K562 (cell line): ENCODE measurements around the gene MRTFB.

ENCODE experiments used
- BRD4 ChIP-seq: fragments of 200-600 bp; sonication (generic); IDR thresholded peaks from 2 replicates; pipeline ENCODE4 v1.6.1; 2017; ENCODE audit warnings: inconsistent platforms
- CHD1 ChIP-seq: fragments of 200-600 bp; sonication (generic); IDR thresholded peaks from one replicate; pipeline ENCODE4 v1.6.1; 2012; ENCODE audit warnings: mild to moderate bottlenecking, moderate library complexity, low read length, inconsistent platforms
- E2F6 ChIP-seq, 2 experiments: IDR thresholded peaks; 2 replicates each; pipeline ENCODE4 v1.6.1; 2011; ENCODE audit warnings: borderline replicate concordance in 1 of 2, control low read depth in 1 of 2, low read depth in 1 of 2, low read length in 1 of 2, mild to moderate bottlenecking in 1 of 2, mixed read lengths in 1 of 2, moderate library complexity in 1 of 2; ENCODE audit not compliant: insufficient read depth in 1 of 2, insufficient read length in 1 of 2, poor library complexity in 1 of 2, severe bottlenecking in 1 of 2; ENCODE audit errors: extremely low read depth in 1 of 2
- FOXJ3 ChIP-seq: sonication (generic); formaldehyde crosslinking; IDR thresholded peaks from 2 replicates; pipeline ENCODE4 v1.4.0; 2020; ENCODE audit warnings: mild to moderate bottlenecking, missing genetic modification reagents
- KLF10 ChIP-seq: fragments of 250-450 bp; sonication (Bioruptor Pico); IDR thresholded peaks from 2 replicates; pipeline ENCODE4 v1.6.1; 2021; ENCODE audit warnings: matching md5 sums
- MAFF ChIP-seq: IDR thresholded peaks from 2 replicates; pipeline ENCODE4 v1.6.1; 2012; ENCODE audit warnings: low read length, improper control_type of control experiment
- MAX ChIP-seq: sonication (generic); formaldehyde crosslinking; IDR thresholded peaks from 2 replicates; pipeline ENCODE4 v1.9.0; 2022; ENCODE audit warnings: mild to moderate bottlenecking, missing genetic modification reagents
- NFIC ChIP-seq: fragments of 450-650 bp; IDR thresholded peaks from 2 replicates; pipeline ENCODE4 v1.6.1; 2017; ENCODE audit warnings: mild to moderate bottlenecking, inconsistent platforms
- NRF1 ChIP-seq, 2 experiments: fragments of 450-650 bp; IDR thresholded peaks in 1 of 2; conservative IDR thresholded peaks in 1 of 2; 2 replicates each; pipeline ENCODE4 v1.6.1; 2014; ENCODE audit warnings: mild to moderate bottlenecking in 2 of 2
- TEAD4 ChIP-seq, 2 experiments: sonication (generic) in 1 of 2; formaldehyde crosslinking in 1 of 2; IDR thresholded peaks; 2 replicates each; pipeline versions ENCODE4 v1.6.1 to v1.8.0; 2012 to 2022; ENCODE audit warnings: borderline replicate concordance in 1 of 2, inconsistent platforms in 1 of 2, low read length in 1 of 2, mild to moderate bottlenecking in 1 of 2, missing genetic modification reagents in 1 of 2
- ZC3H4 ChIP-seq: sonication (generic); formaldehyde crosslinking; IDR thresholded peaks from 2 replicates; pipeline ENCODE4 v1.9.0; 2021; ENCODE audit warnings: missing genetic modification reagents, borderline replicate concordance
- ZNF23 ChIP-seq: fragments of 250-450 bp; sonication (Bioruptor Pico); IDR thresholded peaks from 2 replicates; pipeline ENCODE4 v1.4.0; 2020; ENCODE audit warnings: mild to moderate bottlenecking

GRCh38 chr16:14186795-14187221 is 115.7 kb downstream of the MRTFB start:
- TF ChIP-seq ZC3H4 (CRISPR knock-in tag), result no peak
- TF ChIP-seq NRF1 (conservative IDR thresholded peaks at IDR 0.05 in 1 of 2, IDR thresholded peaks at IDR 0.05 in 1 of 2), result no peak
- TF ChIP-seq E2F6 (IDR thresholded peaks at IDR 0.05; ENCODE audit: borderline replicate concordance in 1 of 2, extremely low read depth in 1 of 2, insufficient read depth in 1 of 2, insufficient read length in 1 of 2, low read depth in 1 of 2, low read length in 1 of 2, poor library complexity in 1 of 2, severe bottlenecking in 1 of 2), result no peak
- no peak for TF ChIP-seq TEAD4 (IDR thresholded peaks at IDR 0.05; ENCODE audit: low read length)
- TF ChIP-seq TEAD4 (CRISPR knock-in tag; IDR thresholded peaks at IDR 0.05; ENCODE audit: borderline replicate concordance), result no peak
- no peak for TF ChIP-seq MAX (CRISPR knock-in tag)
- no peak for TF ChIP-seq BRD4
- no peak for TF ChIP-seq ZNF23 (CRISPR knock-in tag)
- no peak for TF ChIP-seq MAFF
- no peak for TF ChIP-seq KLF10 (CRISPR knock-in tag)
- no peak for TF ChIP-seq CHD1
- TF ChIP-seq NFIC, result no peak
- TF ChIP-seq FOXJ3, result no peak
